Measurements from ENCODE around the gene CCZ1B.
"Not testable (repeated sequence)": the region's sequence is repeated elsewhere in the genome, so short reads cannot be mapped to it uniquely, and the experiment has no call there.

GRCh38 chr7:6862876-6863275 is 36.8 kb upstream of the CCZ1B start:
- TF ChIP-seq CTCF (IDR thresholded peaks at IDR 0.05); EZH2 (IDR thresholded peaks at IDR 0.05; ENCODE audit: borderline replicate concordance, insufficient read depth, low read depth, low read length, poor library complexity, severe bottlenecking): not testable (repeated sequence)

Measured in B cell (primary cell).